GM19099 (cell line): ENCODE measurements around the gene RASD1.

ENCODE experiments used
- POLR2A ChIP-seq: IDR thresholded peaks from 3 replicates; pipeline ENCODE4 v1.6.1; 2011; ENCODE audit warnings: low read depth; ENCODE audit not compliant: insufficient read length; ENCODE audit errors: extremely low read depth

Gene RASD1

GRCh38 chr17:17533901-17534441, 37.8 kb upstream of the RASD1 start:
- TF ChIP-seq POLR2A = no peak

GRCh38 chr17:17532991-17533390, 36.8 kb upstream of the RASD1 start:
- no peak for TF ChIP-seq POLR2A

GRCh38 chr17:17531156-17531555, 35.0 kb upstream of the RASD1 start:
- no peak for TF ChIP-seq POLR2A

GRCh38 chr17:17528696-17529652, 32.8 kb upstream of the RASD1 start:
- TF ChIP-seq POLR2A = no peak

GRCh38 chr17:17527956-17528500, 31.8 kb upstream of the RASD1 start:
- no peak for TF ChIP-seq POLR2A

- TF ChIP-seq POLR2A = no peak
Observed at GRCh38 chr17:17527534-17527933, 31.3 kb upstream of the RASD1 start.

GRCh38 chr17:17526369-17526768, 30.2 kb upstream of the RASD1 start:
- no peak for TF ChIP-seq POLR2A

GRCh38 chr17:17525956-17526355, 29.8 kb upstream of the RASD1 start:
- no peak for TF ChIP-seq POLR2A

- no peak for TF ChIP-seq POLR2A
Observed at GRCh38 chr17:17525311-17525710, 29.1 kb upstream of the RASD1 start.

GRCh38 chr17:17523731-17524490, 27.7 kb upstream of the RASD1 start:
- no peak for TF ChIP-seq POLR2A

GRCh38 chr17:17523001-17523730, 27.0 kb upstream of the RASD1 start:
- TF ChIP-seq POLR2A = no peak

GRCh38 chr17:17520599-17521232, 24.5 kb upstream of the RASD1 start:
- no peak for TF ChIP-seq POLR2A

GRCh38 chr17:17519886-17520285, 23.7 kb upstream of the RASD1 start:
- TF ChIP-seq POLR2A = no peak

- TF ChIP-seq POLR2A = no peak
Observed at GRCh38 chr17:17518951-17519350, 22.8 kb upstream of the RASD1 start.
